Thoracic aorta (tissue), 2 donors: ENCODE data around the gene OXCT1. TPM values are rescaled to one million over a fixed set of nuclear protein-coding genes. Genes with fewer than 3 reads are reported as not detected.
"Not testable (repeated sequence)": the region's sequence is repeated elsewhere in the genome, so short reads cannot be mapped to it uniquely, and the experiment has no call there.

Experiments used
- ATAC-seq: fragments of 150-250 bp; one replicate; pipeline ENCODE4 v1.8.0; 2017; ENCODE audit warnings: low read depth; ENCODE audit not compliant: insufficient number of reproducible peaks, low FRiP score
- DNase-seq: peaks from one replicate; pipeline ENCODE4 v3.0.0-alpha.2; 2020; ENCODE audit warnings: low spot score
- H3K27ac ChIP-seq, 2 donors: fragments of 200-600 bp; sonication (generic); 1 replicate in 1 of 2; 2 replicates in 1 of 2; pipeline ENCODE4 v1.5.1; 2016; ENCODE audit warnings: mild to moderate bottlenecking in 2 of 2, moderate library complexity in 2 of 2
- H3K27me3 ChIP-seq: fragments of 200-600 bp; sonication (generic); replicated peaks from 2 replicates; pipeline ENCODE4 v1.6.0; 2016; ENCODE audit warnings: mild to moderate bottlenecking; ENCODE audit not compliant: insufficient read depth
- H3K36me3 ChIP-seq: fragments of 200-600 bp; sonication (generic); one replicate; pipeline ENCODE4 v1.5.1; 2016
- H3K4me1 ChIP-seq, 2 donors: fragments of 200-600 bp; sonication (generic); 1 replicate in 1 of 2; 2 replicates in 1 of 2; pipeline versions ENCODE4 v1.5.1 to v1.6.0; 2016; ENCODE audit warnings: low read depth in 2 of 2, mild to moderate bottlenecking in 1 of 2; ENCODE audit not compliant: control insufficient read depth in 1 of 2
- H3K4me3 ChIP-seq: fragments of 200-600 bp; sonication (generic); 2 replicates; pipeline ENCODE4 v1.5.1; 2016; ENCODE audit warnings: mild to moderate bottlenecking
- H3K9me3 ChIP-seq: fragments of 200-600 bp; sonication (generic); 2 replicates; pipeline ENCODE4 v1.5.1; 2016
- CTCF ChIP-seq: fragments of 200-600 bp; sonication (generic); IDR thresholded peaks from one replicate; pipeline ENCODE4 v1.5.1; 2019; ENCODE audit warnings: antibody characterized with exemption
- total RNA-seq, 2 donors: library from RNA; depleted of rRNA; stranded (reverse); fragments of >200 nt; gene quantifications; one replicate each; pipeline versions ENCODE4 v1.1.0 to v1.2.3, GENCODE V29; 2016

Gene OXCT1
- total RNA-seq, 2 donors from 2014 or later = 19.6 to 30.6 TPM

DNA sequence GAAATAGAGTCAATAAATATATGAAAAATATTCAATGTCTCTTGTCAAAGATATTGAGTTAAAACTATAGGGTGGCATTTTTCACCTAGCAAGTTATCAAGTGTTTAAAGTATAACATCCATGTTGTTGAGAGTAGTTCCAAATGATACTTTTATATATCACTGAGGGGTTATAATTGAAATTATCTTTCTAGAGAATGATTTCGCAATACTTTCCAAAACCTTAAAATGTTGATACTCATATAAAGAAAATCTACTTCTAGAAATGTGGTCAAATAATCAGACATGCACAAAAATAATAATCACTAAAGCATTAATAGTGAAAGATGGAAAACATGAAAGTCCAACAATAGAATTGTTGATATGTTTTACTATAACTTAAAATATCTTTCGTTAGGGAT lies 50.1 kb downstream of the OXCT1 start:
- Histone ChIP-seq H3K36me3 (no peaks in the 10 kb centered on the region), H3K27ac (no peak overlapping the region), H3K4me1 (peaks cover 6 to 47% of the 10 kb centered on the region in 2 donors), H3K27me3 (no peaks in the 10 kb centered on the region), H3K9me3 (no peaks in the 10 kb centered on the region), H3K4me3 (no peak overlapping the region)
- DNase-seq = no peak
- ATAC-seq = no peak
- TF ChIP-seq CTCF = no peak

- Histone ChIP-seq H3K9me3 (no peaks in the 10 kb centered on the region), H3K4me3 (no peak overlapping the region), H3K36me3 (no peaks in the 10 kb centered on the region), H3K27me3 (no peaks in the 10 kb centered on the region), H3K4me1 (peaks cover 3 to 29% of the 10 kb centered on the region in 2 donors), H3K27ac (no peak overlapping the region)
- no peak for TF ChIP-seq CTCF
- no peak for ATAC-seq
- DNase-seq = no peak
Measured at GRCh38 chr5:41817625-41818301, 52.5 kb downstream of the OXCT1 start.

- ATAC-seq = no peak
- H3K36me3 ChIP-seq = no peaks in the 10 kb centered on the region
- H3K4me3 ChIP-seq = peak overlapping the region; percentile 35
- TF ChIP-seq CTCF = no peak
- no peak for DNase-seq
- H3K9me3 ChIP-seq = no peaks in the 10 kb centered on the region
- peaks cover 5 to 42% of the 10 kb centered on the region in 2 donors for H3K4me1 ChIP-seq
- H3K27me3 ChIP-seq = no peaks in the 10 kb centered on the region
- H3K27ac ChIP-seq = peak overlapping the region; percentile 54 to 57
Measured at GRCh38 chr5:41815663-41816229, 54.5 kb downstream of the OXCT1 start.

GRCh38 chr5:41815261-41815660 lies 55.0 kb downstream of the OXCT1 start:
- Histone ChIP-seq H3K27me3 (no peaks in the 10 kb centered on the region), H3K27ac (peak overlapping the region; percentile 54 to 57), H3K36me3 (no peaks in the 10 kb centered on the region), H3K4me1 (peaks cover 10 to 47% of the 10 kb centered on the region in 2 donors), H3K9me3 (no peaks in the 10 kb centered on the region), H3K4me3 (no peak overlapping the region)
- no peak for TF ChIP-seq CTCF
- DNase-seq (no peak), ATAC-seq (no peak)

- H3K4me3 ChIP-seq, H3K27ac ChIP-seq, ATAC-seq, H3K27me3 ChIP-seq, DNase-seq, H3K9me3 ChIP-seq, H3K36me3 ChIP-seq: not testable (repeated sequence)
- peaks cover 10 to 57% of the 10 kb centered on the region in 2 donors for H3K4me1 ChIP-seq
Measured at GRCh38 chr5:41814306-41814705, 55.9 kb downstream of the OXCT1 start.
